Activated gamma-delta T cell treated with Interleukin-2 at 50 U/mL for 16 hours (primary cell): ENCODE data around the gene MPP1.

Experiments
- DNase-seq: peaks from one replicate; pipeline ENCODE4 v3.0.0-alpha.2; 2020

MPP1 gene

GRCh38 chrX:154774622-154775021 lies 30.7 kb downstream of the MPP1 start:
- DNase-seq = no peak

- DNase-seq = peak; percentile 92
These were observed 42.6 kb downstream of the MPP1 start, which contains the start of gene DKC1 for GRCh38 chrX:154762537-154763296. TSS of gene DKC1 (plus strand) at chrX:154762864. CDS start at chrX:154762966, 102 bp downstream.

GRCh38 chrX:154761977-154762536 lies 43.2 kb downstream of the MPP1 start:
- DNase-seq = no peak

GRCh38 chrX:154758696-154759095 lies 46.6 kb downstream of the MPP1 start:
- DNase-seq = no peak

GRCh38 chrX:154751669-154752271 lies 53.5 kb downstream of the MPP1 start:
- no peak for DNase-seq

GRCh38 chrX:154751203-154751668 lies 54.0 kb downstream of the MPP1 start:
- no peak for DNase-seq

- peak; percentile 36 for DNase-seq
These were observed 54.7 kb downstream of the MPP1 start, which contains the start of gene GAB3 for GRCh38 chrX:154750301-154751202. TSS of gene GAB3 (minus strand) at chrX:154751077. CDS start at chrX:154751025, 52 bp downstream.

- DNase-seq = no peak
These were observed 55.4 kb downstream of the MPP1 start for GRCh38 chrX:154749856-154750255.

- DNase-seq = peak; percentile 24
These were observed 56.5 kb downstream of the MPP1 start for GRCh38 chrX:154748712-154749339.

GRCh38 chrX:154742613-154743012 lies 62.7 kb downstream of the MPP1 start:
- no peak for DNase-seq

- no peak for DNase-seq
These were observed 65.3 kb downstream of the MPP1 start for GRCh38 chrX:154739952-154740465.

- peak; percentile 30 for DNase-seq
These were observed 67.1 kb downstream of the MPP1 start for GRCh38 chrX:154738011-154738738.

- DNase-seq = no peak
These were observed 68.1 kb downstream of the MPP1 start for GRCh38 chrX:154737136-154737535.

- DNase-seq = no peak
These were observed 69.4 kb downstream of the MPP1 start for GRCh38 chrX:154735695-154736393.

- DNase-seq = peak; percentile 31
These were observed 71.1 kb downstream of the MPP1 start for GRCh38 chrX:154734061-154734781.

GRCh38 chrX:154733066-154733425 lies 72.2 kb downstream of the MPP1 start:
- DNase-seq = no peak

GRCh38 chrX:154732421-154733065 lies 72.7 kb downstream of the MPP1 start:
- no peak for DNase-seq

GRCh38 chrX:154731881-154732280 lies 73.4 kb downstream of the MPP1 start:
- DNase-seq = no peak

- DNase-seq = peak; percentile 26
These were observed 74.1 kb downstream of the MPP1 start for GRCh38 chrX:154731184-154731583.
